Activated gamma-delta T cell treated with anti-CD3 and anti-CD28 coated beads, Interleukin-2, amount 50 U/mL, for 16 hours (primary cell): Measurements from ENCODE around the gene UCK2.

Experiments used
- DNase-seq: peaks from one replicate; pipeline ENCODE4 v3.0.0-alpha.2; 2020; ENCODE audit warnings: low read depth

UCK2 gene

GRCh38 chr1:165880993-165881392 lies 53.6 kb downstream of the UCK2 start:
- no peak for DNase-seq

- DNase-seq = no peak
Measured at GRCh38 chr1:165882168-165882837, 54.9 kb downstream of the UCK2 start.

GRCh38 chr1:165883056-165883455 lies 55.6 kb downstream of the UCK2 start:
- DNase-seq = no peak

- no peak for DNase-seq
Measured at GRCh38 chr1:165884009-165884689, 56.7 kb downstream of the UCK2 start.

- DNase-seq = no peak
Measured at GRCh38 chr1:165884690-165885304, 57.4 kb downstream of the UCK2 start.

- no peak for DNase-seq
Measured at GRCh38 chr1:165885305-165885694, 57.9 kb downstream of the UCK2 start.

- DNase-seq = no peak
Measured at GRCh38 chr1:165886193-165886592, 58.8 kb downstream of the UCK2 start.

GRCh38 chr1:165886983-165887382 lies 59.6 kb downstream of the UCK2 start:
- DNase-seq = no peak

- DNase-seq = no peak
Measured at GRCh38 chr1:165887877-165888551, 60.6 kb downstream of the UCK2 start.

- no peak for DNase-seq
Measured at GRCh38 chr1:165888552-165888920, 61.1 kb downstream of the UCK2 start.

GRCh38 chr1:165890684-165891083 lies 63.3 kb downstream of the UCK2 start:
- DNase-seq = no peak

- DNase-seq = no peak
Measured at GRCh38 chr1:165891111-165891860, 63.9 kb downstream of the UCK2 start.

- DNase-seq = no peak
Measured at GRCh38 chr1:165892935-165893334, 65.5 kb downstream of the UCK2 start.

GRCh38 chr1:165893507-165893906 lies 66.1 kb downstream of the UCK2 start:
- DNase-seq = no peak

GRCh38 chr1:165894591-165894990 lies 67.2 kb downstream of the UCK2 start:
- no peak for DNase-seq

- DNase-seq = no peak
Measured at GRCh38 chr1:165895451-165895871, 68.0 kb downstream of the UCK2 start.

GRCh38 chr1:165896277-165896676 lies 68.9 kb downstream of the UCK2 start:
- DNase-seq = no peak

- no peak for DNase-seq
Measured at GRCh38 chr1:165897326-165898303, 70.2 kb downstream of the UCK2 start.

- no peak for DNase-seq
Measured at GRCh38 chr1:165898837-165899236, 71.4 kb downstream of the UCK2 start.

- no peak for DNase-seq
Measured at GRCh38 chr1:165899461-165899941, 72.1 kb downstream of the UCK2 start.
